ENCODE data around the gene CD79B.

Gene CD79B

GRCh38 chr17:63931981-63932561 lies at the start of gene CD79B:
Gene CD79B, minus strand, starts transcription at chr17:63932331. Its CDS starts 70 bp downstream, at chr17:63932261.
- DNase-seq, result peak; percentile 35

- no peak for DNase-seq
These were observed 46.4 kb upstream of the CD79B start for GRCh38 chr17:63978272-63979200.

- DNase-seq, result no peak
These were observed 44.6 kb upstream of the CD79B start for GRCh38 chr17:63976702-63977101.

GRCh38 chr17:63975541-63976092 lies 43.5 kb upstream of the CD79B start:
- no peak for DNase-seq

- DNase-seq, result no peak
These were observed 42.6 kb upstream of the CD79B start for GRCh38 chr17:63974594-63975192.

- no peak for DNase-seq
These were observed 41.9 kb upstream of the CD79B start for GRCh38 chr17:63973930-63974593.

GRCh38 chr17:63973247-63973646 lies 41.1 kb upstream of the CD79B start:
- no peak for DNase-seq

GRCh38 chr17:63972796-63973195 lies 40.7 kb upstream of the CD79B start, which contains the start of gene SCN4A:
Gene SCN4A, minus strand, starts transcription at chr17:63972918. Its CDS starts 77 bp downstream, at chr17:63972841.
- DNase-seq, result no peak

GRCh38 chr17:63969278-63969677 lies 37.1 kb upstream of the CD79B start:
- no peak for DNase-seq

- DNase-seq, result peak; percentile 53
These were observed 35.8 kb upstream of the CD79B start for GRCh38 chr17:63967953-63968352.

- DNase-seq, result peak; percentile 45
These were observed 34.6 kb upstream of the CD79B start for GRCh38 chr17:63966646-63967264.

GRCh38 chr17:63963123-63963522 lies 31.0 kb upstream of the CD79B start:
- DNase-seq, result no peak

GRCh38 chr17:63962298-63962744 lies 30.2 kb upstream of the CD79B start:
- DNase-seq, result no peak

GRCh38 chr17:63961355-63962212 lies 29.5 kb upstream of the CD79B start:
- DNase-seq, result peak; percentile 60

GRCh38 chr17:63960430-63960829 lies 28.3 kb upstream of the CD79B start:
- DNase-seq, result no peak

GRCh38 chr17:63960006-63960405 lies 27.9 kb upstream of the CD79B start:
- no peak for DNase-seq

- no peak for DNase-seq
These were observed 24.3 kb upstream of the CD79B start for GRCh38 chr17:63956296-63956920.

- no peak for DNase-seq
These were observed 23.7 kb upstream of the CD79B start for GRCh38 chr17:63955791-63956190.

- no peak for DNase-seq
These were observed 23.1 kb upstream of the CD79B start for GRCh38 chr17:63955232-63955631.

- peak; percentile 33 for DNase-seq
These were observed 22.4 kb upstream of the CD79B start for GRCh38 chr17:63954402-63955063.
